ENCODE measurements around the gene SPEN. TPM values are rescaled to one million over a fixed set of nuclear protein-coding genes. Genes with fewer than 3 reads are reported as not detected.

The SPEN gene
- polyA plus RNA-seq, 1 donor (not counting 4 experiments of a cell fraction or from before 2014, with no cell fraction given): 8.9 TPM

DNA sequence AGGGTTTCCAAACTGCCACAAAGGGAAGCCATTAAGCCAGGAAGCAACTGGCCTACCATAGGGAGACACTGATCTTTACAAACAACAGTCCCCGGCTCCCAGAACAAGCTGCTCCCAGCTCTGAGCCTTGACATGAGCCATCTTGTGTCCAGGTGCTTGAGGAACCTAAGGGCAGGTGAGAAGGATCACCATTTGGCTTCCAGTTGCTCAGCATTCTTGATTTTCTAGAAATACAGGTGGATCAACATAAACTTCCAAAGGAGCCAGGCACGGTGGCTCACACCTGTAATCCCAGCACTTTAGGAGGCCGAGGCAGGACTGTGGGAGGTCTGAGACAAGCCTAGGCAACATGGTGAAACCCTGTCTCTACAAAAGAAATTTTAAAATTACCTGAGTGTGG is 106.8 kb downstream of the SPEN start:
- dilution Hi-C loops (cut with MboI; ENCODE audit: extremely low pct_ligation_motif_present, low sequenced_read_pairs): no loop called here
- Histone ChIP-seq H3K4me1 (ENCODE audit: control insufficient read depth, extremely low read depth, insufficient read depth, low read length) (peaks cover 62% of the 10 kb centered on the region), H4K20me1 (ENCODE audit: control insufficient read depth, extremely low read depth, insufficient read depth, low read length) (no peaks in the 10 kb centered on the region), H3K4me3 (ENCODE audit: control insufficient read depth in 2 of 3, extremely low read depth in 1 of 3, insufficient read depth in 2 of 3, low read depth in 1 of 3, low read length in 3 of 3) (no peak overlapping the region), H3K36me3 (ENCODE audit: control insufficient read depth in 2 of 2, extremely low read depth in 1 of 2, insufficient read depth in 2 of 2, low read length in 2 of 2) (peaks cover 0 to 13% of the 10 kb centered on the region in 2 experiments), H3K9ac (ENCODE audit: control insufficient read depth, extremely low read depth, insufficient read depth, low read length) (no peak overlapping the region), H3K9me3 (ENCODE audit: control insufficient read depth, low read depth, low read length) (no peaks in the 10 kb centered on the region), H3K27me3 (ENCODE audit: control insufficient read depth, extremely low read depth, insufficient read depth, low read length) (no peaks in the 10 kb centered on the region), H3K27ac (ENCODE audit: control insufficient read depth, insufficient read depth, low read length) (peak overlapping the region; percentile 98), H2AFZ (ENCODE audit: control insufficient read depth, low read length) (no peak overlapping the region), H3K4me2 (ENCODE audit: control insufficient read depth, extremely low read depth, insufficient read depth, low read depth, low read length) (peak overlapping the region; percentile 49), H3K9me1 (ENCODE audit: control insufficient read depth, extremely low read depth, insufficient read depth, low read length) (peaks cover 2% of the 10 kb centered on the region), H3K79me2 (ENCODE audit: control insufficient read depth, insufficient read depth, low read length) (peaks cover 50% of the 10 kb centered on the region)
- peak; percentile 62 for FAIRE-seq
- TF ChIP-seq EZH2 (IDR thresholded peaks at IDR 0.05; ENCODE audit: low read length): no peak
- no peak for DNase-seq (ENCODE audit: low read depth, low spot score)

DNA sequence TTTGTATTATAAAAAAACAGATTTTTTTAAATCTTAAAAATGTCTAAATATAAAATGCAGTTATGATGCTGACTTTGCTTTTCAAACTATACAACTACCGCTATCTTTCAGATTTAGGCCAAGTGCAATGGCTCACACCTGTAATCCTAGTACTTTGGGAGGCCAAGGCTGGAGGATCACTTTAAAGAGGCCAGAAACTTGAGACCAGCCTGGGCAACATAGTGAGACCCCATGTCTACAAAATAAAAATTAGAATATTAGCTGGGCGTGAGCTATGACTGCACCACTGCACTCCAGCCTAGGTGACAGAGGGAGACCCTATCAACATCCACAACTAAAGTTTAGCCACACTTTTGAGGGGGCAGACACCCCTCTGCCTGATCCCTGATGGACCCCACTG is 108.0 kb downstream of the SPEN start:
- no peak for FAIRE-seq
- dilution Hi-C loops (cut with MboI; ENCODE audit: extremely low pct_ligation_motif_present, low sequenced_read_pairs): no loop called here
- H3K9ac ChIP-seq (ENCODE audit: control insufficient read depth, extremely low read depth, insufficient read depth, low read length): no peak overlapping the region
- H3K9me3 ChIP-seq (ENCODE audit: control insufficient read depth, low read depth, low read length): no peaks in the 10 kb centered on the region
- H3K27ac ChIP-seq (ENCODE audit: control insufficient read depth, insufficient read depth, low read length): peak overlapping the region; percentile 48
- H3K4me3 ChIP-seq (ENCODE audit: control insufficient read depth in 2 of 3, extremely low read depth in 1 of 3, insufficient read depth in 2 of 3, low read depth in 1 of 3, low read length in 3 of 3): no peak overlapping the region
- no peak for DNase-seq (ENCODE audit: low read depth, low spot score)
- peaks cover 2% of the 10 kb centered on the region for H3K9me1 ChIP-seq (ENCODE audit: control insufficient read depth, extremely low read depth, insufficient read depth, low read length)
- H3K4me1 ChIP-seq (ENCODE audit: control insufficient read depth, extremely low read depth, insufficient read depth, low read length): peaks cover 50% of the 10 kb centered on the region
- H4K20me1 ChIP-seq (ENCODE audit: control insufficient read depth, extremely low read depth, insufficient read depth, low read length): no peaks in the 10 kb centered on the region
- TF ChIP-seq, protein P1, sequence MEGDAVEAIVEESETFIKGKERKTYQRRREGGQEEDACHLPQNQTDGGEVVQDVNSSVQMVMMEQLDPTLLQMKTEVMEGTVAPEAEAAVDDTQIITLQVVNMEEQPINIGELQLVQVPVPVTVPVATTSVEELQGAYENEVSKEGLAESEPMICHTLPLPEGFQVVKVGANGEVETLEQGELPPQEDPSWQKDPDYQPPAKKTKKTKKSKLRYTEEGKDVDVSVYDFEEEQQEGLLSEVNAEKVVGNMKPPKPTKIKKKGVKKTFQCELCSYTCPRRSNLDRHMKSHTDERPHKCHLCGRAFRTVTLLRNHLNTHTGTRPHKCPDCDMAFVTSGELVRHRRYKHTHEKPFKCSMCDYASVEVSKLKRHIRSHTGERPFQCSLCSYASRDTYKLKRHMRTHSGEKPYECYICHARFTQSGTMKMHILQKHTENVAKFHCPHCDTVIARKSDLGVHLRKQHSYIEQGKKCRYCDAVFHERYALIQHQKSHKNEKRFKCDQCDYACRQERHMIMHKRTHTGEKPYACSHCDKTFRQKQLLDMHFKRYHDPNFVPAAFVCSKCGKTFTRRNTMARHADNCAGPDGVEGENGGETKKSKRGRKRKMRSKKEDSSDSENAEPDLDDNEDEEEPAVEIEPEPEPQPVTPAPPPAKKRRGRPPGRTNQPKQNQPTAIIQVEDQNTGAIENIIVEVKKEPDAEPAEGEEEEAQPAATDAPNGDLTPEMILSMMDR (optimal IDR thresholded peaks at IDR 0.05 in 1 of 3, IDR thresholded peaks at IDR 0.05 in 1 of 3, conservative IDR thresholded peaks at IDR 0.05 in 1 of 3; ENCODE audit: extremely low read depth in 1 of 3, insufficient read depth in 2 of 3, low read length in 3 of 3): no peak
- no peak for TF ChIP-seq EZH2 (IDR thresholded peaks at IDR 0.05; ENCODE audit: low read length)
- H3K27me3 ChIP-seq (ENCODE audit: control insufficient read depth, extremely low read depth, insufficient read depth, low read length): no peaks in the 10 kb centered on the region
- peaks cover 55% of the 10 kb centered on the region for H3K79me2 ChIP-seq (ENCODE audit: control insufficient read depth, insufficient read depth, low read length)
- peaks cover 2 to 13% of the 10 kb centered on the region in 2 experiments for H3K36me3 ChIP-seq (ENCODE audit: control insufficient read depth in 2 of 2, extremely low read depth in 1 of 2, insufficient read depth in 2 of 2, low read length in 2 of 2)
- H3K4me2 ChIP-seq (ENCODE audit: control insufficient read depth, extremely low read depth, insufficient read depth, low read depth, low read length): peak overlapping the region; percentile 30
- no peak overlapping the region for H2AFZ ChIP-seq (ENCODE audit: control insufficient read depth, low read length)

GRCh38 chr1:15956150-15956549 is 108.6 kb downstream of the SPEN start:
- Histone ChIP-seq H3K79me2 (ENCODE audit: control insufficient read depth, insufficient read depth, low read length) (peaks cover 59% of the 10 kb centered on the region), H3K27ac (ENCODE audit: control insufficient read depth, insufficient read depth, low read length) (peak overlapping the region; percentile 48), H3K4me1 (ENCODE audit: control insufficient read depth, extremely low read depth, insufficient read depth, low read length) (peaks cover 44% of the 10 kb centered on the region), H3K4me3 (ENCODE audit: control insufficient read depth in 2 of 3, extremely low read depth in 1 of 3, insufficient read depth in 2 of 3, low read depth in 1 of 3, low read length in 3 of 3) (no peak overlapping the region), H3K9ac (ENCODE audit: control insufficient read depth, extremely low read depth, insufficient read depth, low read length) (no peak overlapping the region), H3K36me3 (ENCODE audit: control insufficient read depth in 2 of 2, extremely low read depth in 1 of 2, insufficient read depth in 2 of 2, low read length in 2 of 2) (peaks cover 2 to 13% of the 10 kb centered on the region in 2 experiments), H3K9me3 (ENCODE audit: control insufficient read depth, low read depth, low read length) (no peaks in the 10 kb centered on the region), H3K27me3 (ENCODE audit: control insufficient read depth, extremely low read depth, insufficient read depth, low read length) (no peaks in the 10 kb centered on the region), H3K9me1 (ENCODE audit: control insufficient read depth, extremely low read depth, insufficient read depth, low read length) (peaks cover 2% of the 10 kb centered on the region), H4K20me1 (ENCODE audit: control insufficient read depth, extremely low read depth, insufficient read depth, low read length) (no peaks in the 10 kb centered on the region), H3K4me2 (ENCODE audit: control insufficient read depth, extremely low read depth, insufficient read depth, low read depth, low read length) (peak overlapping the region; percentile 30), H2AFZ (ENCODE audit: control insufficient read depth, low read length) (no peak overlapping the region)
- dilution Hi-C loops (cut with MboI; ENCODE audit: extremely low pct_ligation_motif_present, low sequenced_read_pairs): no loop called here
- no peak for TF ChIP-seq EZH2 (IDR thresholded peaks at IDR 0.05; ENCODE audit: low read length)
- TF ChIP-seq, protein P1 (optimal IDR thresholded peaks at IDR 0.05 in 1 of 3, IDR thresholded peaks at IDR 0.05 in 1 of 3, conservative IDR thresholded peaks at IDR 0.05 in 1 of 3; ENCODE audit: extremely low read depth in 1 of 3, insufficient read depth in 2 of 3, low read length in 3 of 3): no peak
- DNase-seq (ENCODE audit: low read depth, low spot score): no peak
- FAIRE-seq: no peak

All from keratinocyte (primary cell).